NCI-H146 treated with DMSO at 0.1 percent for 48 hours (cell line): ENCODE measurements around the gene CCNT2.
A peak's percentile ranks its signal among the peaks of the same experiment; 100 is the strongest.
"Not testable (repeated sequence)": the region's sequence is repeated elsewhere in the genome, so short reads cannot be mapped to it uniquely, and the experiment has no call there.

Source experiments
- DNase-seq: peaks from one replicate; lab custom pipeline; 2025; ENCODE audit not compliant: unreplicated experiment; lab: John Stamatoyannopoulos, UW

Gene CCNT2

DNA sequence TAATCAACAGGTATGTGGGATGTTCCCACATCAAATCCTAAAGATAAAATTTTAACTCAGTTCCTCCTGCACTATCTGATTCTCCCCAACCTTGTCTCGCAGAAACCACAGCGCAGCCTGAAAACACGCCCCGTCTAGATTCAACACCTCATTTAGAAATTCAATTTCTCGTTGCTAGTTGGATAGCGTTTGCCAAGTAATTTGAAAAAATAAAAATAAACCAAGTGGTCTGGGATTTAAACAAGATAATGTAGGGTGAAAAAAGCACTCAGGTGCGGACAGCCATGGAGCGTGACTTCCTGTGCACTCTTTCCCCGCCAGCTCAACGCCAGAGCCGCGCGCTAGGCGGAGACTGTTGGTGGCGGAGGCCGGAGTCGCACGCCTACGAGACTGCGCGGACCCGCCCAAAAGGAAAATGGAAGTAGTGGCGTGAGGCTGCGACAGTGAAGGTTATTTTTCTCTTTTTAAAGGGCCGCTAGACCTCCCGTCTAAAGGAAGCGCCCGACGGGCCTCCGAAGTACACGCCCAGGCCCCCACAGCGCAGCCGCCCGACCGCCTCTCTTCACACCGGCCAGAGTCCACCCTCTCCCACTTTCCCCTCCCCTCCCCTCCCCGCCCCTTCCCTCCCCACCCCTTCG is 615 bp upstream of the CCNT2 start:
- peak; percentile 98 for DNase-seq

DNA sequence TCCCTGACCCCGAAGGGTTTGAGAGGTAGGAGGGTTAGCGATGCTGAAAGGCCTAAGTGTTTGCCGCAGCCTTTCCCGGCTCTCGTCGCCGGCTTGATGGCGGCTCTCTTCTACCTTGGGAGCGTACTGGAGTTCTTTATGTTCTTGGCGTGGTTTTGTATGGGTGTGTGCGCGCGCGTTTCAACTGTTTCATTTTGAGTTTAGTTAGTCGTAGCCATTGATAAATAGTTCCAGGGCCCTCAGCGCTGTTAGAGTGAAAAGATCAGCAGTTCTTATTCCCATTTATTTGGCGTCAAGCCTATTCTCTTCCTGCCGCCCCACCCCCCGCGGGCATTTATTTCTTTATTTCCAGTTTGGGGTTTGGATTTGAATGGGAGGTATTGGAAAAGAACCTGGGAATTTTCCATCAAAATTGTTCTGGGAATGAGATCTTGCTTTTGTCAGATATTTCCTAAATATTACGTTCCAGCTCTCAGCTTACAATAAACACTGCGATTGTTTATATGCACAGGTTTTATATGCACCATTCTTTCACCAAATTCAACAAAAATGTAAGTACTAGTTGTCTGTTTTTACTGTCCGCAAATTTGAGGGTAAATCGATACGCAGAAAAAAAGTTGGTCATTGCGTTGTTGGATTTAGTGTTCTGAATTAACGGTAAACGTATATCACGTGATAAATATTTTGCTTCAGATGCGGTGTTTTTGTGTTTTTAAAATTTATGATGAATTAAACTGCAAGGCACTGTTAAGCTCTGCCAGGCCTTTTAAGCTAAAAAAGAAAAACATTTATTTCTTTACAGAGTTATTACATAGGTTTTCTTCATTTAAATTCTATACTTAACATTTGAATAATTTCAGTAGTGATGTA is 954 bp downstream of the CCNT2 start:
- DNase-seq, result peak; percentile 28

DNA sequence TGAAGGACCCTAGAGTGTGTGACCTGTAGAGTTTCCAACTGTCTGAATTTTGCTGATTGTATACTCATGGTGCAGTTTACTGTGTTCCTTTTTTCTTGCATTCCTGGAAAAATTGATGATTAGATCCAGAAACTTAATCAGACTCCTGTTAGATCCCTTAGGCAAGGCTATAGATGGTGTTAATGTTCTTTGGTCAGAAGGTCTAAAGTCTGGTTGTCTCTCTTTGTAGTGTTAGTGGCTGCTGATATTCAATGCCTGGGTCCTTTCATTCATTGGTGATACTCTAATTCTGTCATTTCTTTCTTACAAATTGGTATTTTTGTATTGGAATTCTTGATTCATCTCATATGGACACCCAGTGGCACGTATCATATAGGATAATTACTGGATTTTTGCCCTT is 6.3 kb downstream of the CCNT2 start:
- DNase-seq, result no peak

DNA sequence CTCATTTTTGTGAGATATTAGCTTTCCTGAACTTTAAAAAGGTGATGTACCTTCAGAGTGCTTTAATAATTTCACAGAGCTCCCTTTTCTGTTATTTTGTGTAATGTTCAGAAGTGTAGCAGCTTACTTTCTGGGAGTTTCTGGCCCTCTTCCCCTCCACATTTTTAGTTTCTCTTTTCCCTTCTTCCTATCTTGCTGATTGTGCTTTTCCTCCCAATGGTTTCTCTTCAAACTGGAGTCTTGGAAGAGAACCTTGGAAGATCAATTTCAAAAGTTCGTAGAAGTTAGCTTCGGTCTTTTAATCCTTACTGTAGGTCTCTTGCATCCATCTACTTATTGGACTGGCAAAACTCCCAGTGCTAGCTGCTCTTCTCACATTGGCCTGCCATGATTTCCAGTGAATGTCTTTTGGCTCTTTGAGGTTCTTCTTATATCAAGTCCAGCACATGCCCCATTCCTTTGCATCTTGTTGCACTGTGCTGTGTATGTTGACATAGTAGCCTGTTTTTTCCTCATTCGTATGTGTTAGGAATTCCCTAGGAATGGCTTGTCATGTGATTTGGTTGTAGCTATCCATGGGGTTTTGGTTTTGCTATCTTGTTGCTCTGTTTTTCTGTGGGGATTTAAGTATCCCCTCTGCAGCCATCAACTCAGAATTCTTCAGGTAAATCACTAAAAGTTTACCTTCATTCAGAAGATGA is 7.8 kb downstream of the CCNT2 start:
- no peak for DNase-seq

DNA sequence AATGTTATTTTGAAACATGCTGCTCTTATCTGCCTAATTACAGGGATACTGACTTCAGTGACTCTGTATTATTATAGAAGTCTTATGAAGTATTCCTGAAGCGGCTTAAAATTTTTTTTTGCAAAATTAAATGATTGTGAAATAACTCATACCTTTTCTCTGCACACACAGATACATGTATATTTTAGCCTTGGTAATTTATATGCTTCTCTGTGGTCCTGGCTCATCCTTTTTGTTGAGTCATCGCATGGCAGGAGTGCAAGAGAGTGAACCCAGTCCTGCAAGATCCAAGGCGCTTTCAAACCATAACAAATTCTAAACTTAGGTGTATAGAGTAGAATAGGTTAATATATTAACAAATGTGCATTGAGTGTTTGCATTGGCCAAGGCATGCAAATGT is 8.6 kb downstream of the CCNT2 start:
- no peak for DNase-seq

DNA sequence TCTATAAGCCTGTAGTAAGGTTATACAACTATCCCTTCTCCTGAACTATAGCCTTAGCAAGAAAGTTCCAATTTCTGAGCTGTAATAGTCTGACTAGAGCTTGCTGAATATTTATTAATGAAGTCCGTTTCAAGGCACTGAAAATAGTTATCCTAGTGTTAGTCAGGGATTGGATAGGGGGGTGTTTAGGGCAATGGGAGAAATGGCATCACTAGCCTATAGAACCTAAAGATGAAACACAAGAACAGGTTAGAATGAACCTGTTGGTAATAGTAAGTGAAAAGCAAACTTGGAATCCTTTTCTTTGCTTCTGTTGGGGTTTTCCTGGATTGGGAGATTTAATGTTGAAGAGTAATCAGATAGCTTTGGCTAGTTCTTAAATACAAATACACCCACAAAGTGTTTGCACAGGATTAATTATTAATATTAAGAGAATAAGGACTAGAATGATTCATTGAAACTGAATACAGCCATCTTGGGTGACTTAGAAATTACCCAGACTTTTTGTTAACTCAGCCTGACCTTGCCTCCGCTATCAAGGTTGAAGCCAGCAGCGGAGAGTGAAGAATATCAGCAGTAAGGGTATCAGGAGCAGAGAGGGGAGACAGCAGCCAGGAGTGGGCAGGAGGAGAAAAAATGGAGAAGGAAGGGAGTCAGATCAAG is 14.4 kb downstream of the CCNT2 start:
- DNase-seq, result no peak

DNA sequence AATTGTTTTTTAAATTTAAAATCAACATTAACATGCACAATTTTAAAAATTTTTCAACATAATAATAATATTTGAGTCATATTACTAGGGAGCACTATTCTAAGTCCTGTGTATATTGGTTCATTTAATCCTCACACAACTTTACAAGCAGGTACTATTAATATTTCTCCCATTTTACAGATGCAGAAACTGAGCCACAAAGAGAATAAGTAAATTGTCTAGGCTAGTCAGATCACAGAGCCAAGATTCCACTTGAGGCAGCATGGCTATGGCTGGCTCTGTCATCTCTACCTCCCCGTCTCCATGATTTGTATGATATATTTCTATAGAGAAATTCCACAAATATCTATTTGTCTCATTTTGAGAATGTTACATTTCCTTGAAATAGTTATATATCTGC is 15.1 kb downstream of the CCNT2 start:
- no peak for DNase-seq

DNA sequence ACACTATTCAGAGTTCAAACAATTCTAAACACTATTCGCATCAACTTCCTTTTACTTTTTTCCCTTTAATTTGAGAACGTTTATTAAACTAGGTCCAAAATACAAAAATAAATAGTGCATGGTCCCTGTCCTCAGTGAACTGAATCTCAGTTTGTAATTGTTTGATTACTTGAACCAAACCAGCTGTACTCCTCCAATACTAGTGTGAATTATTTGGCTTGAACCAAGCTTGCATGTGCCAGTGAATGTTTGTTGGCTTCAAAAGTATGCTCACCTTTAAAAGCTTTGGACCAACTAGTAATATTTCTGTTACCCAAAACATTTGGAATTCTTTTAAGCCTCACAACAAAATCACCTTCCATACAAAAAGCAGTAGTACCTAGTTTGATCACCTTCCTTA is 15.5 kb downstream of the CCNT2 start:
- DNase-seq, result no peak

DNA sequence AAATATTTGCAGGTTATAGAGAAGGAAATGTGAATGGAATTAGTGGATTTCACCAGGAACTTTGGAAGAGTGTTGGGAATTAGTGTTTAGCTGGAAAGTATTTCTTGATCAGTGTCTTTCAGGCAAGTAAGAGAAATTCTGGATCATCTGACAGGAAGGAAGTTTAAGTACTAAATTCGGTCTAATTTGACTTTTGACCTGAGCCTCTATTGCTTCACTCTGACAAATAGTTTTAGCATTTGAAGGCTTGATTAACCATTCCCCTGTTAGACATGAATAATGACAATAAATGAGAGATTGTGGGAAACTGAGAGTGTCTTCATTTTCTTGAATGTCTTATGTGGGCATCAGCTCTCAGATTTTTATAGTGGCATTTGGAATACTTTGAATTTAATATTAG is 16.0 kb downstream of the CCNT2 start:
- DNase-seq, result no peak

DNA sequence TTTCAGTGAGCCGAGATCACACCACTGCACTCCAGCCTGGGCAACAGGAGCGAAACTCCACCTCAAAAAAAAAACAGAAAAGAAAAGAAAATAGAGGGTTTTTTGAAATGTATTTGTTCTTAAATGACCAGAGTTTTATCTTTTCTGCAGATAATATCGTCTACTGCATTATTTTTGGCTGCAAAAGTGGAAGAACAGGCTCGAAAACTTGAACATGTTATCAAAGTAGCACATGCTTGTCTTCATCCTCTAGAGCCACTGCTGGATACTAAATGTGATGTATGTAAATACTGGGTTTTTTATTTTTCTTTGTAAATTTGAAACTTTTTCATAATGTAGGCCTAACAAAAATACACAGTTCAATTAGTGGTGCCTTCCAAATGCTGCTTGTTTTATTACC is 18.1 kb downstream of the CCNT2 start:
- no peak for DNase-seq

DNA sequence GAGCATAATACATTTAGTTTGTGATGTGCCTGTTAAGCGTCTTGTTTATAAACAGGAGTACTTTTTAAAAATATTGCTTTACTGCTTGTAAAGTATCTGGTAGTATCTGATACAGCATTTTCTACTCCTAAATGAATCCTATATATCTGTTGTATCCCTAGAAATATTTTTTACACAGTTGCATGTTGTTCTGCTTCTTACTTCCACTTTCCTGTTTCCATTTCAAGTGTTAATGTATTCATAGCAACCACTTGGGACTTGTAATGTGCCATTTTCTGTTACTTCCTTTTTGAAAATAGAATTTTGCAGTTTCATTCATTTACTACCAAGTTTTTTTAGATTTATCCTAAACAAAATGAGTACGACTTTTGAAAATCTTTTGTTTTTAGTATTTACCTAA is 24.9 kb downstream of the CCNT2 start:
- no peak for DNase-seq

DNA sequence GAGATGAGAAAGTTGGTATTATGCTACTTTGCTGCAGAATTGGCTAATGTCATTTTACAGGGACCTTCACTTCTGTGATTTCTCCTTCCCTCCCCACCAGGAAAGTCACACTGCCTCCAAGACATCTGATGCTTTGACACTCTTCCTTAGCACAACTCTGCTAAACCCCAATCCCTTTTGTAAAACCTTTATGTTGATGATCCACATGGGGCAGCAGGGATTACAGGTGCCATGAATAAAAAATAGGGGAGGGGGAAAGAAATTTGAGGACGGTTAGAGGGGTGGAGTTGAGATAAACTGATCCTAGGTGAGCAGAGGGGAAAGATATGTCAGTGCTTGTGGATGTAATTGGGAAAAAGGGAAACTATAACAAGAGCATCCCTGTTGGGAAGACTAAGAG is 26.4 kb downstream of the CCNT2 start:
- DNase-seq, result no peak

DNA sequence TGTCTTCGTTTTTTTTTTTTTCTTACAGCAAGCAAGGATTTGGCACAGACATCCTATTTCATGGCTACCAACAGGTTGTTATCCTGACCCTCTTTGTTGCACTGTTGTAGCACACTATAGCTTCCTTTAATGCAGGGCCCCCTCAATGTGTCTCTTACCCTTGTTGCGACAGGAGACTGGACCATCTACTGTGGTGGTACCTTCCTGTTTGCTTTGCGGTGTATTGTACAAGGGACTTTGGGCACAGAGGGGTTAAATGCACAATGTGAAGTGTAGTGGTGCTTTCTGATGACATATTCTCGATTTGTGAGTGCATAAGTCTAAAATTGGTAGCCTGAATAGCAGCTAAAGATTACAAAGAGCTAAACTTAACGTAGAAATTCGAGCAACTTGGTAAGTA is 27.5 kb downstream of the CCNT2 start:
- no peak for DNase-seq

DNA sequence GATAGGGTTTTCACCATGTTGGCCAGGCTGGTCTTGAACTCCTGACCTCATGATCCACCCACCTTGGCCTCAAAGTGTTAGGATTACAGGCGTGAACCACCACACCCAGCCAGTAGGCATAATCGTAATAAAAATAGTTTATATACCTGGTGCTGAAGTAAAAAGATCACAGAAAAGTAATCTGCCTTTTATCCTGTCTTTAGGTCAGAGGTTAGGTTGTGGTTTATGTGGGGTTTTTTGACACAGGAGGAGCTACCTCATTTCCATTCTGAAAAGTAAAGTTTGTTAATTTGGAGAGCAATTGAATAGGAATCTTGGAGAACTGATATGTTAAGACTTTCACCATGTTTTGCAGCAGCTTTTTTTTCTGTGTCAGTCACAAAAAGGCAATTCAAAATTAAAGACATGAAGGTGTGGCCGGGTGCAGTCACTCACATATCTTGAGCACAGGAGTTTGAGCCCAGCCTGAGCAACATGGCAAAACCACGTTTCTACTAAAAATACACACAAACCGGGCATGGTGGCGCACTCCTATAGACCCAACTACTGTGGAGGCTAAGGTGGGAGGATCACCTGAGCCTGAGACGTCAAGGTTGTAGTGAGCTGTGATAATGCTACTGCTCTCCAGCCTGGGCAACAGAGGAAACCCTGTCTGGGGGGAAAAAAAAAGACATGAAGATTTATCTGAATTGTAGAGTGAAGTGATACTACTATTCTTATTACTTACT is 31.5 kb downstream of the CCNT2 start:
- DNase-seq, result no peak

DNA sequence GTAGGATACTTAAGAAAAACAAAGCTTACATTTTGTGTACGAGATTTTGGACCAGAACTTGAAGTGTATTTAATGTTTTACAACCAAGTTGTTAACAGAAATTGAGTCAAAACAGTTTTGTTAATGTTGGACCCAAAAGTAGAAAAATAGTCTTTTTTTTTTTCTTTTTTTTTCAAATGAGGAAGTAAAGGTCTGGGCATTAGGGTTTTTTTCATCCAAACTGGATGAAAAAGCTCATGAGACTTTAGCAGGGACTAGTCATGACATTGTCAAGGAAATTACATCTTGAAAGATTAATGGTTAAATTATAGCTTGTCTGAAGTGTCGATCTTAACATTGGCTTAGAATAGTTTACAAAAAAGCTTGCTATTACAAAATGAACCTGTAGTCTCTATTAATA is 32.3 kb downstream of the CCNT2 start:
- DNase-seq, result no peak

DNA sequence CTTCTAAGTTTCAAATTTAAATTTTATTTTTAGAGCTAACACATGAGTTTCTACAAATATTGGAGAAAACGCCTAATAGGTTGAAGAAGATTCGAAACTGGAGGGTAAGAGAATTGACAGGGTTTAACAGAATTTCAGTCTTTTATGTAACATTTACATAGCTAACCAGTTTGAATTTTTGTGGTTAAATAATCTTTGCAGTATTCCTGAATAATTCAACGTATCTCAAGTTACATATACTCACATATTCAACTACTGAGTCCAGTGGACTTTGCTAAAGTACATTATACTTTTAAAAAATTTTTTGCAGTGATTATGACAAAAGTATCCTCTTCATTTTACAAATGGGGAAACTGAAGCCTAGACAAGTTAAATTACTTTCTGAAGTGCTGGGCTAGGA is 34.0 kb downstream of the CCNT2 start:
- no peak for DNase-seq

DNA sequence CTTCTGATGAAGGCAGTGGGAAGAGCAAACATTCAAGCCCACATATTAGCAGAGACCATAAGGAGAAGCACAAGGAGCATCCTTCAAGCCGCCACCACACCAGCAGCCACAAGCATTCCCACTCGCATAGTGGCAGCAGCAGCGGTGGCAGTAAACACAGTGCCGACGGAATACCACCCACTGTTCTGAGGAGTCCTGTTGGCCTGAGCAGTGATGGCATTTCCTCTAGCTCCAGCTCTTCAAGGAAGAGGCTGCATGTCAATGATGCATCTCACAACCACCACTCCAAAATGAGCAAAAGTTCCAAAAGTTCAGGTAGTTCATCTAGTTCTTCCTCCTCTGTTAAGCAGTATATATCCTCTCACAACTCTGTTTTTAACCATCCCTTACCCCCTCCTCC is 35.4 kb downstream of the CCNT2 start:
- no peak for DNase-seq

DNA sequence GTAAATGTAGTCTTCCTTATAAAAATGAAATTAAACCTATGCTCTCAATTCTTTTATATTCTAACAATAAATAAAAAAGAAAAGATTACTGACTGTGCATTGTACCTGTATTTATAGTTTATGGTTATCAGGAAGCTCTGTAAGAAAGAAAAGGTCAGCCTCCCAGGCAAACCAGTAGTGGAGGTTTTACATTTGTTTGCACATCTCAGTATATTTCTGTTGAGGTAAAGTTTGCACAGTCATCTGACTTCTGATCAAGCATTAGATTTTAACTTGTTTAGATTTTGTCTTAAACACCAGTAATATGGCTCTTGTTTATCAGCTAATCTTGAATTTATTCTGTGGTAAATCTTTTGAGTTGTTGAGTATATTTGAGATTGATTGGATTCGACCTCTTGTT is 37.1 kb downstream of the CCNT2 start:
- no peak for DNase-seq

DNA sequence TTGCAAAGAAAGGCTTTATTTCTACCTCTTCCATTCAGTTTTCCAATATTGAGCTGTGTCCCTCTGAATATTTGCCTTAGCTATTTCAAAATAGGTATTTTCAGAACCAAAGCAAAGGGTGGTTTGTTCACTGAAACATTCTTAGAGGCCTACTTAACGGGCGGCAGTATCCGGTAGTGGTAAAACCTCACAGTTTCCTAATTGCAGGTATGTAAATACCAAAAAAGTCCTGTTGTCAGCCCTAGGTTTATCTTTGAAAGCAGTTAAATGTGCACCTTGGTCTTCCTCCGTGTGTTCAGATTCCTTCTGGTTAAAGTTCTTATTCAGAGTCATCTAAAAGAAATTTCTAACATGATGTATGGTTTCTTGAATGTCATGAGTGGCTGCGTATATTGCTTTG is 38.9 kb downstream of the CCNT2 start:
- no peak for DNase-seq

DNA sequence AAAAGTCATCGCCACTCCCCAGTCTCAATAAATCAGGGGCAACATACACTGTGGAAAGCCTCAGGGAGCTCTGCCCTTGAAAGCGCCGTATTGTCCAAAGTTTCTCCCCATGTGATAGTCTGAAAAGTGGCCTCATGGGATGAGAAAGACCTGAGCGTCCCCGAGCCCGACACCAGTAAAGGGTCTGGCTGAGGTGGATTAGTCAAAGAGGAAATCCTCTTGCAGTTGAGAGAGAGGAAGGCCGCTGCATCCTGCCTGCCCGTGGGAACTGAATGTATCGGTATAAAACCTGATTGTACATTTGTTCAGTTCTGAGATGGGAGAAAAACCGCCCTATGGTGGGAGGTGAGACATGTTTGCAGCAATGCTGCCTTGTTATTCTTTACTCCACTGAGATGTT is 48.5 kb downstream of the CCNT2 start:
- DNase-seq, result not testable (repeated sequence)
